B cell (primary cell): ENCODE measurements around the gene ELAVL2.

Experiments
- CTCF ChIP-seq: fragments of 200-600 bp; IDR thresholded peaks from one replicate; pipeline ENCODE4 v1.8.0; 2022; ENCODE audit warnings: antibody characterized with exemption, mild to moderate bottlenecking
- EZH2 ChIP-seq: IDR thresholded peaks from 2 replicates; pipeline ENCODE4 v1.6.1; 2012; ENCODE audit warnings: borderline replicate concordance, low read depth, mild to moderate bottlenecking, moderate library complexity, low read length; ENCODE audit not compliant: insufficient read depth, poor library complexity, severe bottlenecking

GRCh38 chr9:23811633-23812032 lies 14.4 kb downstream of the ELAVL2 start:
- TF ChIP-seq CTCF (no peak), EZH2 (no peak)
